ENCODE data around the gene ZNF385C. TPM values are rescaled to one million over a fixed set of nuclear protein-coding genes. Genes with fewer than 3 reads are reported as not detected.
A peak's percentile ranks its signal among the peaks of the same experiment; 100 is the strongest.

The ZNF385C gene
- total and polyA plus RNA-seq, 2 of the 13 experiments (the other 11 are each of a cell fraction or from before 2014, with no cell fraction given): 2.3 to 6.1 TPM

- TF ChIP-seq ZFP36L2 (CRISPR knock-in tag; IDR thresholded peaks at IDR 0.05) (0 out of 2 replicates have a peak, but pooled peaks have one; percentile 35), THAP7 (CRISPR knock-in tag; IDR thresholded peaks at IDR 0.05) (peak; percentile 90), ZNF280D (CRISPR knock-in tag; IDR thresholded peaks at IDR 0.05) (peak; percentile 68), ZSCAN29 (CRISPR knock-in tag; conservative IDR thresholded peaks at IDR 0.05) (peak; percentile 94), MTF2 (CRISPR knock-in tag; IDR thresholded peaks at IDR 0.05; ENCODE audit: borderline replicate concordance) (no peak), ZNF724P (CRISPR knock-in tag; IDR thresholded peaks at IDR 0.05; ENCODE audit: borderline replicate concordance) (no peak; the same call in 1 of the 2 replicates), ATAD3A (CRISPR knock-in tag; IDR thresholded peaks at IDR 0.05) (no peak), EHMT2 (IDR thresholded peaks at IDR 0.05; ENCODE audit: borderline replicate concordance, low read depth, low read length) (no peak), YY1 (IDR thresholded peaks at IDR 0.05; ENCODE audit: insufficient read depth, insufficient replicate concordance, low read depth, low read length) (peak; percentile 99), ZNF280B (CRISPR knock-in tag; IDR thresholded peaks at IDR 0.05; ENCODE audit: borderline replicate concordance) (peak; percentile 95; the same call in 1 of the 2 replicates), ZHX1 (CRISPR knock-in tag; IDR thresholded peaks at IDR 0.05; ENCODE audit: low read depth) (peak; percentile 97), ZNF747 (CRISPR knock-in tag; IDR thresholded peaks at IDR 0.05; ENCODE audit: borderline replicate concordance) (peak; percentile 65; the same call in 1 of the 2 replicates), ZNF276 (CRISPR knock-in tag; IDR thresholded peaks at IDR 0.05; ENCODE audit: low read depth) (0 out of 2 replicates have a peak, but pooled peaks have one; percentile 51), MTERF4 (CRISPR knock-in tag; IDR thresholded peaks at IDR 0.05) (peak; percentile 86; the same call in 1 of the 2 replicates), ZNF567 (CRISPR knock-in tag; IDR thresholded peaks at IDR 0.05; ENCODE audit: borderline replicate concordance) (peak; percentile 63; the same call in 1 of the 2 replicates)
Measured at GRCh38 chr17:42016941-42017865, 81.1 kb downstream of the ZNF385C start, which contains the start of gene DNAJC7 (continued).
